T-helper 2 cell treated with Interferon-gamma antibody and Interleukin-4, amounts not matched to agents 5 μg/mL and 100 μg/mL, for 36 hours (primary cell): ENCODE measurements around the gene HAO2.
"Not testable (repeated sequence)": the region's sequence is repeated elsewhere in the genome, so short reads cannot be mapped to it uniquely, and the experiment has no call there.

Experiments
- DNase-seq: peaks from one replicate; pipeline ENCODE4 v3.0.0; 2021; ENCODE audit warnings: low spot score
- H3K27ac Mint-ChIP-seq: one replicate; pipeline ENCODE4 v1.8.0; 2021; ENCODE audit warnings: mild to moderate bottlenecking, mixed read lengths
- H3K27me3 Mint-ChIP-seq: one replicate; pipeline ENCODE4 v1.8.0; 2021; ENCODE audit warnings: low read depth, mixed read lengths
- H3K36me3 Mint-ChIP-seq: one replicate; pipeline ENCODE4 v1.8.0; 2021; ENCODE audit warnings: low read depth, mixed read lengths
- H3K4me1 Mint-ChIP-seq: one replicate; pipeline ENCODE4 v1.8.0; 2021; ENCODE audit warnings: low read depth, mixed read lengths
- H3K4me3 Mint-ChIP-seq: one replicate; pipeline ENCODE4 v1.8.0; 2022; ENCODE audit warnings: mild to moderate bottlenecking, moderate library complexity, mixed read lengths
- H3K9me3 Mint-ChIP-seq: one replicate; pipeline ENCODE4 v1.8.0; 2021; ENCODE audit warnings: mixed read lengths

The HAO2 gene

GRCh38 chr1:119361205-119361604, 7.4 kb upstream of the HAO2 start:
- H3K4me1 Mint-ChIP-seq, result no peaks in the 10 kb centered on the region
- no peak overlapping the region for H3K27ac Mint-ChIP-seq
- no peak for DNase-seq
- H3K4me3 Mint-ChIP-seq, result no peak overlapping the region
- H3K36me3 Mint-ChIP-seq, result no peaks in the 10 kb centered on the region
- no peaks in the 10 kb centered on the region for H3K9me3 Mint-ChIP-seq
- H3K27me3 Mint-ChIP-seq, result peaks cover 12% of the 10 kb centered on the region

GRCh38 chr1:119361620-119362344, 6.8 kb upstream of the HAO2 start:
- Mint-ChIP-seq H3K36me3 (no peaks in the 10 kb centered on the region), H3K27me3 (peaks cover 15% of the 10 kb centered on the region), H3K27ac (no peak overlapping the region), H3K4me1 (no peaks in the 10 kb centered on the region), H3K4me3 (no peak overlapping the region), H3K9me3 (no peaks in the 10 kb centered on the region)
- no peak for DNase-seq

- no peak overlapping the region for H3K27ac Mint-ChIP-seq
- no peak for DNase-seq
- H3K36me3 Mint-ChIP-seq, result no peaks in the 10 kb centered on the region
- H3K4me1 Mint-ChIP-seq, result no peaks in the 10 kb centered on the region
- H3K9me3 Mint-ChIP-seq, result no peaks in the 10 kb centered on the region
- H3K27me3 Mint-ChIP-seq, result peaks cover 15% of the 10 kb centered on the region
- H3K4me3 Mint-ChIP-seq, result no peak overlapping the region
Observed at GRCh38 chr1:119363162-119363561, 5.4 kb upstream of the HAO2 start.

GRCh38 chr1:119364640-119365039, 3.9 kb upstream of the HAO2 start:
- Mint-ChIP-seq H3K27ac (no peak overlapping the region), H3K4me1 (no peaks in the 10 kb centered on the region), H3K4me3 (no peak overlapping the region), H3K9me3 (no peaks in the 10 kb centered on the region), H3K36me3 (no peaks in the 10 kb centered on the region), H3K27me3 (peaks cover 21% of the 10 kb centered on the region)
- DNase-seq, result no peak

GRCh38 chr1:119366424-119366823, 2.2 kb upstream of the HAO2 start:
- no peaks in the 10 kb centered on the region for H3K4me1 Mint-ChIP-seq
- H3K27ac Mint-ChIP-seq, result no peak overlapping the region
- DNase-seq, result no peak
- H3K4me3 Mint-ChIP-seq, result no peak overlapping the region
- no peaks in the 10 kb centered on the region for H3K36me3 Mint-ChIP-seq
- peaks cover 21% of the 10 kb centered on the region for H3K27me3 Mint-ChIP-seq
- H3K9me3 Mint-ChIP-seq, result no peaks in the 10 kb centered on the region

- Mint-ChIP-seq H3K4me3 (no peak overlapping the region), H3K4me1 (no peaks in the 10 kb centered on the region), H3K9me3 (no peaks in the 10 kb centered on the region), H3K27ac (no peak overlapping the region), H3K36me3 (no peaks in the 10 kb centered on the region), H3K27me3 (peaks cover 17% of the 10 kb centered on the region)
- DNase-seq, result no peak
Observed at GRCh38 chr1:119367432-119368124, 1.0 kb upstream of the HAO2 start.

- Mint-ChIP-seq H3K4me1 (no peaks in the 10 kb centered on the region), H3K36me3 (no peaks in the 10 kb centered on the region), H3K9me3 (no peaks in the 10 kb centered on the region), H3K4me3 (no peak overlapping the region), H3K27ac (no peak overlapping the region), H3K27me3 (peaks cover 20% of the 10 kb centered on the region)
- no peak for DNase-seq
Observed at GRCh38 chr1:119370748-119371147, 2.2 kb downstream of the HAO2 start.

GRCh38 chr1:119371815-119372214, 3.2 kb downstream of the HAO2 start:
- no peaks in the 10 kb centered on the region for H3K9me3 Mint-ChIP-seq
- H3K36me3 Mint-ChIP-seq, result no peaks in the 10 kb centered on the region
- no peaks in the 10 kb centered on the region for H3K4me1 Mint-ChIP-seq
- no peak for DNase-seq
- H3K27ac Mint-ChIP-seq, result no peak overlapping the region
- peaks cover 13% of the 10 kb centered on the region for H3K27me3 Mint-ChIP-seq
- no peak overlapping the region for H3K4me3 Mint-ChIP-seq

GRCh38 chr1:119372503-119373086, 4.0 kb downstream of the HAO2 start:
- no peak overlapping the region for H3K4me3 Mint-ChIP-seq
- DNase-seq, result no peak
- no peaks in the 10 kb centered on the region for H3K9me3 Mint-ChIP-seq
- H3K27me3 Mint-ChIP-seq, result peaks cover 13% of the 10 kb centered on the region
- no peak overlapping the region for H3K27ac Mint-ChIP-seq
- no peaks in the 10 kb centered on the region for H3K36me3 Mint-ChIP-seq
- H3K4me1 Mint-ChIP-seq, result no peaks in the 10 kb centered on the region

- DNase-seq, result no peak
- H3K4me1 Mint-ChIP-seq, result no peaks in the 10 kb centered on the region
- H3K36me3 Mint-ChIP-seq, result no peaks in the 10 kb centered on the region
- H3K4me3 Mint-ChIP-seq, result no peak overlapping the region
- H3K27me3 Mint-ChIP-seq, result peaks cover 13% of the 10 kb centered on the region
- H3K27ac Mint-ChIP-seq, result no peak overlapping the region
- H3K9me3 Mint-ChIP-seq, result no peaks in the 10 kb centered on the region
Observed at GRCh38 chr1:119373465-119373864, 4.9 kb downstream of the HAO2 start.

GRCh38 chr1:119374208-119374874, 5.8 kb downstream of the HAO2 start:
- Mint-ChIP-seq H3K27ac (no peak overlapping the region), H3K4me1 (no peaks in the 10 kb centered on the region), H3K9me3 (no peaks in the 10 kb centered on the region), H3K36me3 (no peaks in the 10 kb centered on the region), H3K27me3 (peaks cover 7% of the 10 kb centered on the region), H3K4me3 (no peak overlapping the region)
- DNase-seq, result no peak

GRCh38 chr1:119375366-119375765, 6.8 kb downstream of the HAO2 start:
- no peak overlapping the region for H3K27ac Mint-ChIP-seq
- no peak for DNase-seq
- H3K27me3 Mint-ChIP-seq, result peaks cover 7% of the 10 kb centered on the region
- H3K36me3 Mint-ChIP-seq, result no peaks in the 10 kb centered on the region
- no peak overlapping the region for H3K4me3 Mint-ChIP-seq
- no peaks in the 10 kb centered on the region for H3K4me1 Mint-ChIP-seq
- H3K9me3 Mint-ChIP-seq, result no peaks in the 10 kb centered on the region

- Mint-ChIP-seq H3K27ac (no peak overlapping the region), H3K27me3 (peaks cover 7% of the 10 kb centered on the region), H3K36me3 (no peaks in the 10 kb centered on the region), H3K4me1 (no peaks in the 10 kb centered on the region), H3K9me3 (no peaks in the 10 kb centered on the region), H3K4me3 (no peak overlapping the region)
- no peak for DNase-seq
Observed at GRCh38 chr1:119376594-119376993, 8.0 kb downstream of the HAO2 start.

GRCh38 chr1:119377594-119377993, 9.0 kb downstream of the HAO2 start:
- H3K4me1 Mint-ChIP-seq, H3K36me3 Mint-ChIP-seq, H3K27me3 Mint-ChIP-seq, H3K27ac Mint-ChIP-seq, H3K9me3 Mint-ChIP-seq, H3K4me3 Mint-ChIP-seq, DNase-seq: not testable (repeated sequence)
